A549 (cell line): Measurements from ENCODE around the gene CECR2.

Experiments used
- CHD4 ChIP-seq: fragments of 200-600 bp; sonication (generic); IDR thresholded peaks from 2 replicates; pipeline ENCODE4 v1.6.1; 2016; ENCODE audit warnings: antibody characterized with exemption, mild to moderate bottlenecking, borderline replicate concordance
- POLR2A ChIP-seq: IDR thresholded peaks from 2 replicates; pipeline ENCODE4 v1.6.1; 2012; ENCODE audit warnings: mild to moderate bottlenecking, low read length
- TF ChIP-seq, protein P1 (sequence below): fragments of >200 bp; sonication (Bioruptor Twin); formaldehyde crosslinking; IDR thresholded peaks from 3 replicates; pipeline ENCODE4 v1.5.1; 2016

DNA sequence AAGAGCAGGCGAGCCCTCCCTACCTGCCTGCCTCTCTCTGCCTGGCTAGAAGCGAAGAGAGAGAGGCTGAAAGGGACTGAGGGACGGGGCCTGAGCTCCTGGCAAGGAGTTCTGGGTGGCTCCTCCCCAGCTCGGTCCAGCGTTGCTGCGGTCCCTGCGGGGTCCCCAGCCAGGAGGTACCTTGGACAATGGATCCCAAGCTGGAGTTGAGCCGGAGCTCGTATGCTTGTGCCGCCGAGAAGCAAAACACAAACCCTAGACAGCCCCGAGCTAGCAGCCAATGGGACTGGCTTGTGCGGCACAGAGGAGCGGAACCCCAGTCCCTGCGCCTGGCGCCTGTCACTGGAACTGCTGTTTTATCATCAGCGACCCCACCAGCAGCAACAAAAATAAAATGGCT, 212.4 kb downstream of the CECR2 start:
- TF ChIP-seq, protein P1, sequence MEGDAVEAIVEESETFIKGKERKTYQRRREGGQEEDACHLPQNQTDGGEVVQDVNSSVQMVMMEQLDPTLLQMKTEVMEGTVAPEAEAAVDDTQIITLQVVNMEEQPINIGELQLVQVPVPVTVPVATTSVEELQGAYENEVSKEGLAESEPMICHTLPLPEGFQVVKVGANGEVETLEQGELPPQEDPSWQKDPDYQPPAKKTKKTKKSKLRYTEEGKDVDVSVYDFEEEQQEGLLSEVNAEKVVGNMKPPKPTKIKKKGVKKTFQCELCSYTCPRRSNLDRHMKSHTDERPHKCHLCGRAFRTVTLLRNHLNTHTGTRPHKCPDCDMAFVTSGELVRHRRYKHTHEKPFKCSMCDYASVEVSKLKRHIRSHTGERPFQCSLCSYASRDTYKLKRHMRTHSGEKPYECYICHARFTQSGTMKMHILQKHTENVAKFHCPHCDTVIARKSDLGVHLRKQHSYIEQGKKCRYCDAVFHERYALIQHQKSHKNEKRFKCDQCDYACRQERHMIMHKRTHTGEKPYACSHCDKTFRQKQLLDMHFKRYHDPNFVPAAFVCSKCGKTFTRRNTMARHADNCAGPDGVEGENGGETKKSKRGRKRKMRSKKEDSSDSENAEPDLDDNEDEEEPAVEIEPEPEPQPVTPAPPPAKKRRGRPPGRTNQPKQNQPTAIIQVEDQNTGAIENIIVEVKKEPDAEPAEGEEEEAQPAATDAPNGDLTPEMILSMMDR = no peak
- TF ChIP-seq POLR2A (no peak), CHD4 (no peak)
